ENCODE data around the gene DIP2A.

The DIP2A gene

DNA sequence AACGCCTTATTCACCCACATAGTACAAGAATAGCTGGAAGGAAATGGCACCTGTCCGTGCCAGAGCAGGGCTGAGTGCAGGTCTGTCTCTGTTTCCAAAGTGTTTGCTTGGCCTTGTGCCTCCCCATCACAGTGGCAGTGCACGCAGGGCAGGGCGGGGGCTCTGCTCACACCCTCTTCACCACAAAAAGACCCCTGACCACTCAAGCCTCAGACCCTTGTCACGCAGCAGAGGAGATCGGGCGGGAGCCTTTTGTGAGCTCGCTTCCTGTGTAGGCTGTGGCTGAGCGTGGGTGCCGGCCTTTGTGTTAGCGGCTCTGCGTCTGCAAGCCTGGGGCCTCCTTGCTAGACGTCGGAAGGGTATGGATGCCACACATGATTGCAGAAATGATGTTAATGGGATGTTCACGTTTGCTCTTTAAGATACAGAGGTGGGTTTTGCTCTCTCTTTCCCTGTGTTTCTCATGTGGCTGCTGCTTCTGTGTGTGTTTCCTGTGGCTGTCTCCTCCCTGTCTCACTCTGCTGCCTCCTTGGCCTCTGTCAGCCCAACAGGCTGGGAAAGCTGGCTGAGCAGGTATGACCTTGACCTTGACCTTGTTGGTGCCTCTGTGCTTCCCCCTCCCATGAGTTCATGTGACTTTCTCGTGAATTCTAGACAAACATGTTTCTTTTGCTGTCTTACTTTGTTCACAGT, 100.7 kb downstream of the DIP2A start:
- no peak overlapping the region for H3K27ac ChIP-seq (ENCODE audit: low read length)
- H3K4me1 ChIP-seq (ENCODE audit: low read length) = no peaks in the 10 kb centered on the region
- H3K9me3 ChIP-seq (ENCODE audit: insufficient read depth, low read length) = no peaks in the 10 kb centered on the region
- H3K36me3 ChIP-seq (replicated peaks; ENCODE audit: low read depth, low read length) = no peaks in the 10 kb centered on the region
- no peaks in the 10 kb centered on the region for H3K27me3 ChIP-seq (ENCODE audit: low read depth, low read length)
- no peak overlapping the region for H3K4me2 ChIP-seq (ENCODE audit: low read length)
- H3K9ac ChIP-seq (ENCODE audit: low read length) = no peak overlapping the region
- H3K79me2 ChIP-seq (ENCODE audit: low read length) = no peaks in the 10 kb centered on the region
- no peak for TF ChIP-seq EZH2phosphoT487 (IDR thresholded peaks at IDR 0.05; ENCODE audit: low read depth)
- no peak for TF ChIP-seq CTCF (IDR thresholded peaks at IDR 0.05; ENCODE audit: low read depth, low read length)
- H2AFZ ChIP-seq (ENCODE audit: low read depth, low read length) = no peak overlapping the region
- no peaks in the 10 kb centered on the region for H4K20me1 ChIP-seq (ENCODE audit: insufficient read depth, low read length)
- H3K4me3 ChIP-seq (ENCODE audit: low read length) = no peak overlapping the region

DNA sequence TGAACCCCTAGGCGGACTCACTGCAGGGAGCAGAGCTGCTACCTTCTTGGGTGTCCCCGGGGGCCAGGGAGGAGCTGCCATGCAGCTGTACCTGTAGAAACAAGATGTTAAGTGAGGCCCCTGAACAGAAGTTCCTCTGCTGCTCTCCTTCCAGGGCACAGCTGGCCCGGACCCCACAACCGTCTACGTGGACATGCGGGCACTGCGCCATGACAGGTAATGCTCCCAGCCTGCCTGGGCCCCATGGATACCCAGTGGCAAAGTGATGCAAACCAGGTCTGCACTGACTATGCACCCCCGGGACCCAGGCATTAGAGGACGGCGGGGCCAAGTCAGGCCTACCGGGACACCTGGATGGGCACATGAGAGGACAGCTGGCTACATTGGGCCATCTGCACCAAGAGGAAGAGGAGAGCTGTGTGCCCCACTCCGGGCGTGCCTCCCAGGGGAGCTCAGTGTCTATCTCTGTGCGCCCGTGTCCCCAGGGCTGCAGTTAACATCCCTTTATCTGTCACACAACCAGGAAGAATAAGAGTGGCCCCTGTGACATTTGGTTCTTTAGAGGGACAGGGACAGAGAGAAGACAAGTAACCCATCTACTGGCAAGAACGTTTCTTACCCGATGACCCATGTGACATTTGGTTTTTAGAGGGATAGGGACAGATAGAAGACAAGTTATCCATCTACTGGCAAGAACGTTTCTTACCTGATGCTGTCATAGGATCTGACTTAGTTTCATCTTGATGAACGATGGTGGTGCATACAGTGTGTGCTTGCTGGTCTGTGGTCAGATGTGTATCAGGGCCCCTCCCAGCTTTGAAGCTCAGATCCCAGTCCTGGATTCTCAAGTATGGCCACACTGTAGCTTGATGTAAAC, 102.1 kb downstream of the DIP2A start:
- no peaks in the 10 kb centered on the region for H3K27me3 ChIP-seq (ENCODE audit: low read depth, low read length)
- no peaks in the 10 kb centered on the region for H3K9me3 ChIP-seq (ENCODE audit: insufficient read depth, low read length)
- no peak overlapping the region for H3K4me2 ChIP-seq (ENCODE audit: low read length)
- no peaks in the 10 kb centered on the region for H4K20me1 ChIP-seq (ENCODE audit: insufficient read depth, low read length)
- no peaks in the 10 kb centered on the region for H3K79me2 ChIP-seq (ENCODE audit: low read length)
- no peak overlapping the region for H3K27ac ChIP-seq (ENCODE audit: low read length)
- TF ChIP-seq CTCF (IDR thresholded peaks at IDR 0.05; ENCODE audit: low read depth, low read length) = no peak
- no peak for TF ChIP-seq EZH2phosphoT487 (IDR thresholded peaks at IDR 0.05; ENCODE audit: low read depth)
- no peaks in the 10 kb centered on the region for H3K36me3 ChIP-seq (replicated peaks; ENCODE audit: low read depth, low read length)
- no peaks in the 10 kb centered on the region for H3K4me1 ChIP-seq (ENCODE audit: low read length)
- no peak overlapping the region for H3K9ac ChIP-seq (ENCODE audit: low read length)
- H3K4me3 ChIP-seq (ENCODE audit: low read length) = no peak overlapping the region
- H2AFZ ChIP-seq (ENCODE audit: low read depth, low read length) = no peak overlapping the region

DNA sequence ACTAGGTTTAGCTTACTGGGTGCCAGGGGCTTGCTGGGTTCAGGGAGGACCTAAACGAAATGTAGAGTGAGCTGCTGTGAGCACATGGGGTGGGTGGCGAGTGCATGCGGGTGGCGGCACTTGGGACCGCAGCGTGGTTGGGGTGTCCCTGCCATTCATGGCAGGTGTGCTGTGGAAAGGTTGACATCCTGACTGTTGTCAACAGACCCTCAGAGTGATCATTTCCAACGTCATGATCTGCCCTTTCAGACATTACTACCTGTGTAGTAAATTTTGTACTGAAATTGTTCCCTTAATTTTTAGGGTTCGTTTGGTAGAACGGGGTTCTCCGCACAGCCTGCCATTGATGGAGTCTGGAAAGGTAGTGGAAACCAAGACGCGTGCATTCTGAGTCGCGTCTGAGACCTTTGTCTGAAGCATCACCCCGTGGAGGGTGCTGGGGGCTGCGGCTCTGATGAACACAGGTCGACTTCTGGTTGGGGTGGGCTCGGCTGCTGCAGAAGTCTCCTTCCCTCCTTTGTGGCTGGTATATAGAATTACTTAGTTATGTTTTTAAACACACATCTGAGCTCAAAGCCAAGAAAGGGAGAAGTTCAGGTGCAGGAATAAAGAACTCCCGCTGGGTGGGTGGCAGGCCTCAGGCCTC, 102.9 kb downstream of the DIP2A start:
- Histone ChIP-seq H3K9ac (ENCODE audit: low read length) (no peak overlapping the region), H3K36me3 (replicated peaks; ENCODE audit: low read depth, low read length) (no peaks in the 10 kb centered on the region), H4K20me1 (ENCODE audit: insufficient read depth, low read length) (no peaks in the 10 kb centered on the region), H3K4me3 (ENCODE audit: low read length) (no peak overlapping the region), H2AFZ (ENCODE audit: low read depth, low read length) (no peak overlapping the region), H3K4me2 (ENCODE audit: low read length) (no peak overlapping the region), H3K9me3 (ENCODE audit: insufficient read depth, low read length) (no peaks in the 10 kb centered on the region), H3K4me1 (ENCODE audit: low read length) (no peaks in the 10 kb centered on the region), H3K27me3 (ENCODE audit: low read depth, low read length) (no peaks in the 10 kb centered on the region), H3K79me2 (ENCODE audit: low read length) (no peaks in the 10 kb centered on the region), H3K27ac (ENCODE audit: low read length) (no peak overlapping the region)
- TF ChIP-seq EZH2phosphoT487 (IDR thresholded peaks at IDR 0.05; ENCODE audit: low read depth) = no peak
- TF ChIP-seq CTCF (IDR thresholded peaks at IDR 0.05; ENCODE audit: low read depth, low read length) = no peak

DNA sequence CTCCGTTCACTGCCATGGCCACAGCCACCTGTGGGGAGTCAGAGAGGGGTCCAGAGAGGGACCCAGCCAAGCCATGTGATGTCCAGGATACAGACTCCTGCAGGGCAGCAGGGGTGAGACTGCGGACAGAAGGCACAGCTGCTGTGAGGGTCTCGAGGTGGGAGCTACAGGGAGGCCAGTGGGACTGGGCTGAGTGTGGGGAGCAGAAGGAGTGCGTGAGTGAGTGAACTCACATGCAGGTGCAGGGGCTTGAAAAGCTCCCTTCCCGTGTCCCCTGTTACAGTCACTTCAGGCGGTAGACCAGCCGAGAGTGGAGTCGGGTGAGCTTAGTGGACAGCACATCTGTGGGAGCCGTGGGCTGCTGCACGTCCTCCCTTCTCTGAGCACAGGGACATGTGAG, 103.8 kb downstream of the DIP2A start:
- H2AFZ ChIP-seq (ENCODE audit: low read depth, low read length) = no peak overlapping the region
- H3K27me3 ChIP-seq (ENCODE audit: low read depth, low read length) = no peaks in the 10 kb centered on the region
- H3K4me2 ChIP-seq (ENCODE audit: low read length) = no peak overlapping the region
- no peaks in the 10 kb centered on the region for H3K36me3 ChIP-seq (replicated peaks; ENCODE audit: low read depth, low read length)
- TF ChIP-seq EZH2phosphoT487 (IDR thresholded peaks at IDR 0.05; ENCODE audit: low read depth) (no peak), CTCF (IDR thresholded peaks at IDR 0.05; ENCODE audit: low read depth, low read length) (no peak)
- no peaks in the 10 kb centered on the region for H3K9me3 ChIP-seq (ENCODE audit: insufficient read depth, low read length)
- H3K4me1 ChIP-seq (ENCODE audit: low read length) = no peaks in the 10 kb centered on the region
- H3K27ac ChIP-seq (ENCODE audit: low read length) = no peak overlapping the region
- no peak overlapping the region for H3K4me3 ChIP-seq (ENCODE audit: low read length)
- H3K9ac ChIP-seq (ENCODE audit: low read length) = no peak overlapping the region
- H4K20me1 ChIP-seq (ENCODE audit: insufficient read depth, low read length) = no peaks in the 10 kb centered on the region
- no peaks in the 10 kb centered on the region for H3K79me2 ChIP-seq (ENCODE audit: low read length)

All from OCI-LY3 (cell line).